ENCODE data around the gene CACNA1D.
A peak's percentile ranks its signal among the peaks of the same experiment; 100 is the strongest.

The CACNA1D gene

GRCh38 chr3:53805463-53806159, 311.2 kb downstream of the CACNA1D start:
- Histone ChIP-seq H3K4me1 (ENCODE audit: control insufficient read depth in 2 of 2, insufficient read depth in 2 of 2, low read length in 2 of 2) (peaks cover 10 to 14% of the 10 kb centered on the region in 2 donors), H3K9me3 (ENCODE audit: control insufficient read depth in 2 of 2, low read length in 2 of 2) (no peaks in the 10 kb centered on the region), H3K9ac (ENCODE audit: low read depth in 1 of 2, low read length in 2 of 2) (no peak overlapping the region), H3K27ac (ENCODE audit: low read depth in 2 of 2, low read length in 2 of 2) (peak overlapping the region in 1 of 2 donors; percentile 38), H3K4me3 (ENCODE audit: low read length in 2 of 2) (no peak overlapping the region), H3K36me3 (ENCODE audit: control insufficient read depth in 2 of 2, insufficient read depth in 2 of 2, low read length in 2 of 2) (no peaks in the 10 kb centered on the region), H3K27me3 (ENCODE audit: control insufficient read depth in 2 of 2, insufficient read depth in 2 of 2, low read length in 2 of 2) (no peaks in the 10 kb centered on the region)

- Histone ChIP-seq H3K9me3 (ENCODE audit: control insufficient read depth in 2 of 2, low read length in 2 of 2) (no peaks in the 10 kb centered on the region), H3K4me1 (ENCODE audit: control insufficient read depth in 2 of 2, insufficient read depth in 2 of 2, low read length in 2 of 2) (peaks cover 10 to 14% of the 10 kb centered on the region in 2 donors), H3K27ac (ENCODE audit: low read depth in 2 of 2, low read length in 2 of 2) (peak overlapping the region; percentile 49 to 62), H3K27me3 (ENCODE audit: control insufficient read depth in 2 of 2, insufficient read depth in 2 of 2, low read length in 2 of 2) (no peaks in the 10 kb centered on the region), H3K9ac (ENCODE audit: low read depth in 1 of 2, low read length in 2 of 2) (peak overlapping the region in 1 of 2 donors; percentile 49), H3K36me3 (ENCODE audit: control insufficient read depth in 2 of 2, insufficient read depth in 2 of 2, low read length in 2 of 2) (no peaks in the 10 kb centered on the region), H3K4me3 (ENCODE audit: low read length in 2 of 2) (no peak overlapping the region)
Observed at GRCh38 chr3:53806182-53807116, 312.0 kb downstream of the CACNA1D start.

GRCh38 chr3:53807117-53807810, 312.9 kb downstream of the CACNA1D start:
- H3K4me1 ChIP-seq (ENCODE audit: control insufficient read depth in 2 of 2, insufficient read depth in 2 of 2, low read length in 2 of 2): peaks cover 10 to 14% of the 10 kb centered on the region in 2 donors
- no peaks in the 10 kb centered on the region for H3K9me3 ChIP-seq (ENCODE audit: control insufficient read depth in 2 of 2, low read length in 2 of 2)
- H3K9ac ChIP-seq (ENCODE audit: low read depth in 1 of 2, low read length in 2 of 2): peak overlapping the region in 1 of 2 donors; percentile 49
- H3K27me3 ChIP-seq (ENCODE audit: control insufficient read depth in 2 of 2, insufficient read depth in 2 of 2, low read length in 2 of 2): no peaks in the 10 kb centered on the region
- H3K36me3 ChIP-seq (ENCODE audit: control insufficient read depth in 2 of 2, insufficient read depth in 2 of 2, low read length in 2 of 2): no peaks in the 10 kb centered on the region
- H3K4me3 ChIP-seq (ENCODE audit: low read length in 2 of 2): no peak overlapping the region
- H3K27ac ChIP-seq (ENCODE audit: low read depth in 2 of 2, low read length in 2 of 2): peak overlapping the region; percentile 49 to 59

- H3K27ac ChIP-seq (ENCODE audit: low read depth in 2 of 2, low read length in 2 of 2): no peak overlapping the region
Observed at GRCh38 chr3:53808496-53808895, 314.1 kb downstream of the CACNA1D start.

GRCh38 chr3:53809267-53809666, 314.9 kb downstream of the CACNA1D start:
- H3K9ac ChIP-seq (ENCODE audit: low read depth in 1 of 2, low read length in 2 of 2): no peak overlapping the region
- peaks cover 0 to 2% of the 10 kb centered on the region in 2 donors for H3K27me3 ChIP-seq (ENCODE audit: control insufficient read depth in 2 of 2, insufficient read depth in 2 of 2, low read length in 2 of 2)
- H3K9me3 ChIP-seq (ENCODE audit: control insufficient read depth in 2 of 2, low read length in 2 of 2): no peaks in the 10 kb centered on the region
- H3K4me1 ChIP-seq (ENCODE audit: control insufficient read depth in 2 of 2, insufficient read depth in 2 of 2, low read length in 2 of 2): peaks cover 10 to 14% of the 10 kb centered on the region in 2 donors
- H3K36me3 ChIP-seq (ENCODE audit: control insufficient read depth in 2 of 2, insufficient read depth in 2 of 2, low read length in 2 of 2): no peaks in the 10 kb centered on the region
- no peak overlapping the region for H3K27ac ChIP-seq (ENCODE audit: low read depth in 2 of 2, low read length in 2 of 2)
- H3K4me3 ChIP-seq (ENCODE audit: low read length in 2 of 2): no peak overlapping the region

More at GRCh38 chr3:53808496-53808895, 314.1 kb downstream of the CACNA1D start:
- no peaks in the 10 kb centered on the region for H3K27me3 ChIP-seq (ENCODE audit: control insufficient read depth in 2 of 2, insufficient read depth in 2 of 2, low read length in 2 of 2)
- H3K9me3 ChIP-seq (ENCODE audit: control insufficient read depth in 2 of 2, low read length in 2 of 2): no peaks in the 10 kb centered on the region
- no peaks in the 10 kb centered on the region for H3K36me3 ChIP-seq (ENCODE audit: control insufficient read depth in 2 of 2, insufficient read depth in 2 of 2, low read length in 2 of 2)
- H3K4me3 ChIP-seq (ENCODE audit: low read length in 2 of 2): no peak overlapping the region
- H3K4me1 ChIP-seq (ENCODE audit: control insufficient read depth in 2 of 2, insufficient read depth in 2 of 2, low read length in 2 of 2): peaks cover 10 to 14% of the 10 kb centered on the region in 2 donors
- no peak overlapping the region for H3K9ac ChIP-seq (ENCODE audit: low read depth in 1 of 2, low read length in 2 of 2)

- no peaks in the 10 kb centered on the region for H3K9me3 ChIP-seq (ENCODE audit: control insufficient read depth in 2 of 2, low read length in 2 of 2)
- no peak overlapping the region for H3K4me3 ChIP-seq (ENCODE audit: low read length in 2 of 2)
- no peaks in the 10 kb centered on the region for H3K36me3 ChIP-seq (ENCODE audit: control insufficient read depth in 2 of 2, insufficient read depth in 2 of 2, low read length in 2 of 2)
- peaks cover 0 to 2% of the 10 kb centered on the region in 2 donors for H3K27me3 ChIP-seq (ENCODE audit: control insufficient read depth in 2 of 2, insufficient read depth in 2 of 2, low read length in 2 of 2)
- H3K4me1 ChIP-seq (ENCODE audit: control insufficient read depth in 2 of 2, insufficient read depth in 2 of 2, low read length in 2 of 2): peaks cover 10 to 14% of the 10 kb centered on the region in 2 donors
- no peak overlapping the region for H3K9ac ChIP-seq (ENCODE audit: low read depth in 1 of 2, low read length in 2 of 2)
- no peak overlapping the region for H3K27ac ChIP-seq (ENCODE audit: low read depth in 2 of 2, low read length in 2 of 2)
Observed at GRCh38 chr3:53809764-53810400, 315.5 kb downstream of the CACNA1D start.

- peaks cover 0 to under 1% of the 10 kb centered on the region in 2 donors for H3K36me3 ChIP-seq (ENCODE audit: control insufficient read depth in 2 of 2, insufficient read depth in 2 of 2, low read length in 2 of 2)
Observed at GRCh38 chr3:53811143-53811927, 316.9 kb downstream of the CACNA1D start.

GRCh38 chr3:53812434-53812833, 318.0 kb downstream of the CACNA1D start:
- H3K9ac ChIP-seq (ENCODE audit: low read depth in 1 of 2, low read length in 2 of 2): no peak overlapping the region
- H3K4me1 ChIP-seq (ENCODE audit: control insufficient read depth in 2 of 2, insufficient read depth in 2 of 2, low read length in 2 of 2): peaks cover 2% of the 10 kb centered on the region in 2 donors
- H3K27ac ChIP-seq (ENCODE audit: low read depth in 2 of 2, low read length in 2 of 2): no peak overlapping the region
- peaks cover 4% of the 10 kb centered on the region in 2 donors for H3K36me3 ChIP-seq (ENCODE audit: control insufficient read depth in 2 of 2, insufficient read depth in 2 of 2, low read length in 2 of 2)
- H3K27me3 ChIP-seq (ENCODE audit: control insufficient read depth in 2 of 2, insufficient read depth in 2 of 2, low read length in 2 of 2): peaks cover 0 to 2% of the 10 kb centered on the region in 2 donors
- no peaks in the 10 kb centered on the region for H3K9me3 ChIP-seq (ENCODE audit: control insufficient read depth in 2 of 2, low read length in 2 of 2)
- no peak overlapping the region for H3K4me3 ChIP-seq (ENCODE audit: low read length in 2 of 2)

More at GRCh38 chr3:53811143-53811927, 316.9 kb downstream of the CACNA1D start:
- no peak overlapping the region for H3K27ac ChIP-seq (ENCODE audit: low read depth in 2 of 2, low read length in 2 of 2)
- no peaks in the 10 kb centered on the region for H3K9me3 ChIP-seq (ENCODE audit: control insufficient read depth in 2 of 2, low read length in 2 of 2)
- H3K27me3 ChIP-seq (ENCODE audit: control insufficient read depth in 2 of 2, insufficient read depth in 2 of 2, low read length in 2 of 2): peaks cover 0 to 2% of the 10 kb centered on the region in 2 donors
- H3K4me1 ChIP-seq (ENCODE audit: control insufficient read depth in 2 of 2, insufficient read depth in 2 of 2, low read length in 2 of 2): peaks cover 8 to 11% of the 10 kb centered on the region in 2 donors
- H3K4me3 ChIP-seq (ENCODE audit: low read length in 2 of 2): no peak overlapping the region
- H3K9ac ChIP-seq (ENCODE audit: low read depth in 1 of 2, low read length in 2 of 2): no peak overlapping the region

- Histone ChIP-seq H3K27me3 (ENCODE audit: control insufficient read depth in 2 of 2, insufficient read depth in 2 of 2, low read length in 2 of 2) (peaks cover 0 to 2% of the 10 kb centered on the region in 2 donors), H3K9ac (ENCODE audit: low read depth in 1 of 2, low read length in 2 of 2) (no peak overlapping the region), H3K27ac (ENCODE audit: low read depth in 2 of 2, low read length in 2 of 2) (no peak overlapping the region), H3K9me3 (ENCODE audit: control insufficient read depth in 2 of 2, low read length in 2 of 2) (no peaks in the 10 kb centered on the region), H3K36me3 (ENCODE audit: control insufficient read depth in 2 of 2, insufficient read depth in 2 of 2, low read length in 2 of 2) (peaks cover 8 to 11% of the 10 kb centered on the region in 2 donors), H3K4me1 (ENCODE audit: control insufficient read depth in 2 of 2, insufficient read depth in 2 of 2, low read length in 2 of 2) (no peaks in the 10 kb centered on the region), H3K4me3 (ENCODE audit: low read length in 2 of 2) (no peak overlapping the region)
Observed at GRCh38 chr3:53813229-53813628, 318.8 kb downstream of the CACNA1D start.
